ENCODE measurements around the gene MAML3.

Gene MAML3

DNA sequence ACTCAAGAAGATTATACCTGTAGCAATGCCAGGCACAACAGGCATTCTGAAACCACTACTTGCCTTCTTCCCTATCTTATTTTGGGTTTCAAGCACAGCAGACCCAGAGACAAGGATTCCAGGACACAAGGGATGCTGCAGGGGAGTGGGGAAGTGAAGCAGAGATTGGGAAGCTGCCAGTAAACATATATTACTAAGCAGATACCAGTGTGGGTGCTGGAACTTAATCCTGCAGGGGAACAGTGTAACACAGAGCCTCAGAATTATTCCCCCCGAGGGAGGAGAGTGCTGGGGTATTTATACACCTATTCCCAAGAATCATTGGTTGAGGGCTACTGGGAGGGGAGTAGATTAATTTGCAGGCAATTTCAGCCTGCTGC, 33.3 kb upstream of the MAML3 start:
- Histone ChIP-seq H3K27me3 (no peaks in the 10 kb centered on the region), H3K36me3 (no peaks in the 10 kb centered on the region), H3K4me1 (peaks cover 0 to 24% (median 5%) of the 10 kb centered on the region in 4 donors), H3K9me3 (no peaks in the 10 kb centered on the region), H3K27ac (no peak overlapping the region), H3K4me3 (no peak overlapping the region)
- no peak for DNase-seq
- TF ChIP-seq, protein P1, sequence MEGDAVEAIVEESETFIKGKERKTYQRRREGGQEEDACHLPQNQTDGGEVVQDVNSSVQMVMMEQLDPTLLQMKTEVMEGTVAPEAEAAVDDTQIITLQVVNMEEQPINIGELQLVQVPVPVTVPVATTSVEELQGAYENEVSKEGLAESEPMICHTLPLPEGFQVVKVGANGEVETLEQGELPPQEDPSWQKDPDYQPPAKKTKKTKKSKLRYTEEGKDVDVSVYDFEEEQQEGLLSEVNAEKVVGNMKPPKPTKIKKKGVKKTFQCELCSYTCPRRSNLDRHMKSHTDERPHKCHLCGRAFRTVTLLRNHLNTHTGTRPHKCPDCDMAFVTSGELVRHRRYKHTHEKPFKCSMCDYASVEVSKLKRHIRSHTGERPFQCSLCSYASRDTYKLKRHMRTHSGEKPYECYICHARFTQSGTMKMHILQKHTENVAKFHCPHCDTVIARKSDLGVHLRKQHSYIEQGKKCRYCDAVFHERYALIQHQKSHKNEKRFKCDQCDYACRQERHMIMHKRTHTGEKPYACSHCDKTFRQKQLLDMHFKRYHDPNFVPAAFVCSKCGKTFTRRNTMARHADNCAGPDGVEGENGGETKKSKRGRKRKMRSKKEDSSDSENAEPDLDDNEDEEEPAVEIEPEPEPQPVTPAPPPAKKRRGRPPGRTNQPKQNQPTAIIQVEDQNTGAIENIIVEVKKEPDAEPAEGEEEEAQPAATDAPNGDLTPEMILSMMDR (IDR thresholded peaks at IDR 0.05): no peak
- intact Hi-C loops (cut with DNase I; ENCODE audit: low total_unique reads): no loop called here

DNA sequence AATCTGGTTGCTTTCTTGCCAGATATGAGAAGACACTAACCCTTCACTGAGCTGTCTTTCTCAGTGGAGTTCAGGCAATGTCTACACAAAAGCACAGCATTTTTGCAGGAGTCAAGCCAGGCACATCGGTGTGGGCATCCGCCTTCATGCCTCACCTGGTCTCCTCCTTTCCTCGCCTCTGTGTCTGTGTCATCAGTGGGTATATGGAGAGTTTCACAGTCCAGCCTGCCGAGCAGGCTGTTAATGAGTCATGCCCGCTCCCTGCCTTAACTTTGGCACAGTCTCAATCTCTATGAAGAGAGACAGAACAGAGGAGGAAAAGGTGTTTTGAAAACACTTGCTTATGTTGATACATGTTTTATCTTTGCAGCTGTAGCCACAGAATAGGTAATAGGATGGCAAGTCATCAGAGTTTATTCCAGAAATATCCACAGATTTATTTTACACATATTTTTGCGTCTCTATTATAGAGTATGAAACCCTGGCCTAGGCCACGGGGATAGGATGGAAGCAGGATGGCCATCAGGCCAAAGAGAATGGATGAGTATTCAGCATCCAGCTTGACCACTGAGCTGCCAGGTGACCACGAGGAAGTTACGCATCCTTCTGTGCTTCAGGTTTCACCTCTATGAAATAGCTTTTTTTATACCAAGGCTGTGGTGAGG, 32.8 kb upstream of the MAML3 start:
- Histone ChIP-seq H3K27ac (no peak overlapping the region), H3K4me1 (peaks cover 0 to 24% (median 5%) of the 10 kb centered on the region in 4 donors), H3K9me3 (no peaks in the 10 kb centered on the region), H3K36me3 (no peaks in the 10 kb centered on the region), H3K27me3 (no peaks in the 10 kb centered on the region), H3K4me3 (no peak overlapping the region)
- intact Hi-C loops (cut with DNase I; ENCODE audit: low total_unique reads): no loop called here
- TF ChIP-seq, protein P1 (IDR thresholded peaks at IDR 0.05): no peak
- DNase-seq: no peak

GRCh38 chr4:140186082-140186438, 32.1 kb upstream of the MAML3 start:
- H3K4me1 ChIP-seq: peaks cover 0 to 24% (median 5%) of the 10 kb centered on the region in 4 donors
- no peaks in the 10 kb centered on the region for H3K9me3 ChIP-seq
- intact Hi-C loops (cut with DNase I; ENCODE audit: low total_unique reads): no loop called here
- no peak overlapping the region for H3K4me3 ChIP-seq
- DNase-seq: no peak
- no peaks in the 10 kb centered on the region for H3K27me3 ChIP-seq
- H3K36me3 ChIP-seq: no peaks in the 10 kb centered on the region
- no peak overlapping the region for H3K27ac ChIP-seq
- TF ChIP-seq, protein P1 (IDR thresholded peaks at IDR 0.05): no peak

DNA sequence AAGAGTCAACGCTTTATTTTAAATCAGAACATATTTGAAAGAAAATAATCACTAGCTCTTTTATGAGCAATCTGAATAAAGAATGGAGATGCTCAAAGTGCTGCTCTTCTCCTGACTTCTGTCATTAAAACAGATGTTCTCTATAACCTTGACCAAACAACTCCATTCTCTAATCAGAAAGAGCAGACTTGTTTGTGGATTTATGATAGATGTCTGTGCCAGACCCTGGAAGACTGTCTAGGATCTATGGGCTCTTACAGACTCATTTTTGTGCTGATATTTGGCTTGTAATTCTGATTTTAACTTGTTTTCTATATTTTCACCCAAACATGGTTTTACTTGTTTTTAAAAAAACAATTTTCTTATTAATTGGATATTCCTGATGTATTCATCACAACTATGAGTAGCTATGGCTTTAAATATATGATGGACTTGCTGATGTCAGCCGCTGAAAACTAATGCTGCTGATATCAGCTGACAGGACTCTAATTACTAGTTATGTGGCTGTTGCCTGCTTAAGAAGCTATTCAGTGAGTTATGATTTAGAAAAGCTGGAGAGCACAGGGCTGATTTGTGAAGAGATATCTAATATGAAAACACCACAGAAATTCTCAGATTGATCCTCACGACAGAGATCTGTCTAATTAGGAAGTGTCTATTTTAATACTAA, 31.6 kb upstream of the MAML3 start:
- Histone ChIP-seq H3K9me3 (no peaks in the 10 kb centered on the region), H3K27me3 (no peaks in the 10 kb centered on the region), H3K36me3 (no peaks in the 10 kb centered on the region), H3K4me1 (peaks cover 0 to 24% (median 5%) of the 10 kb centered on the region in 4 donors), H3K4me3 (no peak overlapping the region), H3K27ac (no peak overlapping the region)
- intact Hi-C loops (cut with DNase I; ENCODE audit: low total_unique reads): no loop called here
- TF ChIP-seq, protein P1 (IDR thresholded peaks at IDR 0.05): no peak
- DNase-seq: no peak

- H3K36me3 ChIP-seq: no peaks in the 10 kb centered on the region
- H3K9me3 ChIP-seq: no peaks in the 10 kb centered on the region
- no peaks in the 10 kb centered on the region for H3K27me3 ChIP-seq
- intact Hi-C loops (cut with DNase I; ENCODE audit: low total_unique reads): loop anchor here (5.0 kb wide), 1 partner anchor 624 kb away; no protein-coding TSS in a partner anchor
- H3K27ac ChIP-seq: no peak overlapping the region
- no peak overlapping the region for H3K4me3 ChIP-seq
- H3K4me1 ChIP-seq: peaks cover 0 to 4% (median 0%) of the 10 kb centered on the region in 4 donors
- TF ChIP-seq, protein P1 (IDR thresholded peaks at IDR 0.05): no peak
- DNase-seq: no peak
Observed at GRCh38 chr4:140183270-140183669, 29.3 kb upstream of the MAML3 start.

Data from tibial artery (tissue), 4 donors.